Dermis microvascular lymphatic vessel endothelial cell (primary cell): ENCODE results near the gene SEMA3E. TPM values are rescaled to one million over a fixed set of nuclear protein-coding genes. Genes with fewer than 3 reads are reported as not detected.
"Not testable (repeated sequence)": the region's sequence is repeated elsewhere in the genome, so short reads cannot be mapped to it uniquely, and the experiment has no call there.

Experiments
- DNase-seq, 2 donors: peaks; one replicate each; pipeline versions ENCODE4 v3.0.0 to v3.0.0-alpha.2; 2010; ENCODE audit warnings: low read depth in 2 of 2
- total RNA-seq: library from RNA; depleted of rRNA; stranded (reverse); fragments of >200 nt; gene quantifications from 2 replicates; pipeline ENCODE4 v1.2.1, GENCODE V29; 2014

Gene SEMA3E
- total RNA-seq, 1 donor from 2014 or later, result 0.26 TPM

- no peak for DNase-seq
These were observed 193.3 kb downstream of the SEMA3E start for GRCh38 chr7:83455612-83456011.

DNA sequence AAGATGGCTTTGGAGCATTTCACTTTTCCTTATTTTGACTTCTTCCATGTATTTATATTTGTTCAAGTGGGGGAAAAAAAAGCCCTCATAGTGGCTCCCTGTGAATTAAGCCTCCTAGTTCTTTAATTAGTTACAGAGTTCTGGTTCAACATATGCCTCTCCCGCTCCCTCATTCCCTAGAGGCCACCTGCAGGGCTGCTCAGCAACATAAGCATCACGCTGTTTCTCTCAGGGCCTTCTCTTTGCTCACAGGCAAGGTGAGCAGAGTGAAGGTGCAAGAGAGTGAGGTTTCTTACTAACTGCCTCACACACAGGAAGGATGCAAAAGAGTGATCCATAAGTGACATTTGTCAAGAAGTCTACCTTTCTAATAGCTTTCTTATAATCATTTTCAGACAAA lies 196.7 kb downstream of the SEMA3E start:
- DNase-seq, result no peak

- DNase-seq, result no peak
These were observed 197.4 kb downstream of the SEMA3E start for GRCh38 chr7:83451501-83452045.

GRCh38 chr7:83449781-83450180 lies 199.2 kb downstream of the SEMA3E start:
- no peak for DNase-seq

GRCh38 chr7:83447681-83448080 lies 201.3 kb downstream of the SEMA3E start:
- DNase-seq, result no peak

GRCh38 chr7:83446102-83446669 lies 202.8 kb downstream of the SEMA3E start:
- DNase-seq, result no peak

DNA sequence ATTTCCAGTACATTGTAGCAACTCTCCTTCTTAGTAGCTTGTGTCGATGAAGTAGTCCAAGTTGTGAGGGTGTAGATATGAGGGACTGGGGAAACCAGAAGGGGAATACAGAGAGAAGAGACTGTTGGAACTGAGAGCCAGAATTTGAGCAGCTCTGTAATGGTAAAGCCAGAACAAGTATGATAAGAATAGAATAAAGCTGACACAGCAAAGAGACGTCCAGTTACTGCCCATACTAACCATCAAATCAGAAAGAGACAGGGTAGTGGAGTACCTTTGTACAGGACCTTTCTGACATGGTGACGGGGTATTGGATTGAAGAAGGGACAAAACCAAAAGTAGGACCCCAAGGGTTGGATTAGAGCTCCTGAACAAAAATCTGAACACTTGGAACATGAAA lies 206.0 kb downstream of the SEMA3E start:
- no peak for DNase-seq

- no peak for DNase-seq
These were observed 209.9 kb downstream of the SEMA3E start for GRCh38 chr7:83439026-83439425.

DNA sequence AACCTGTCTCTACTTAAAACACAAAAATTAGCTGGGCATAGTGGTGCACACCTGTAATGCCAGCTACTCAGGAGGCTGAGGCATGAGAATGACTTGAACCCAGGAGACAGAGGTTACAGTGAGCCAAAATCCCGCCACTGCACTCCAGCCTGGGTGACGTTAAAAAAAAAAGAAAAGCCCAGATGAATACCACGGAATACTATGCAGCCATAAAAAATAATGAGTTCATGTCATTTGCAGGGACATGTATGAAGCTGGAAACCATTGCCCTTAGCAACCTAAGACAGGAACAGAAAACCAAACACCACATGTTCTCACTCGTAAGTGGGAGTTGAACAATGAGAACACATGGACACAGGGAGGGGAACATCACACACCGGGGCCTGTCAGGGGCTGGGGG lies 218.7 kb downstream of the SEMA3E start:
- not testable (repeated sequence) for DNase-seq

- no peak for DNase-seq
These were observed 219.4 kb downstream of the SEMA3E start for GRCh38 chr7:83429493-83429892.

GRCh38 chr7:83427884-83428283 lies 221.1 kb downstream of the SEMA3E start:
- DNase-seq, result no peak

- DNase-seq, result no peak
These were observed 222.6 kb downstream of the SEMA3E start for GRCh38 chr7:83426325-83426724.

- DNase-seq, result no peak
These were observed 229.9 kb downstream of the SEMA3E start for GRCh38 chr7:83419013-83419412.

- DNase-seq, result no peak
These were observed 233.1 kb downstream of the SEMA3E start for GRCh38 chr7:83415840-83416239.

DNA sequence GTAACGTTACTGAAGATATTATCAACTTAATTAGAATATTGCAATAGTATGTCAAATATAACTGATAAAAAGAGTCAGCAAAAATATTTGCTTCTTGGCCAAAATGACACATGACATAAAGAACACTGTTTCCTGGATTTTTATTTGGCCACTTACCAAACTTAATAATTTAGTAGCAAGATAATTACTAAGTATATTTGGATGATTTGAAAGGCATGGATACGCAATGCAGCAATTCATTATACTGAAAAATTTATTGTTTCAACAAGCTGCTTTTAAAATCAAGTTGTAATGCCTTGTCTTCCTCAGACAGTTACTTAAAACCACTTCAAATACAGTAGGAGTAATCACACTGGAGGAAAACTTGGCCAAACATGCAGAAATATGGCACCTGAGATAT lies 234.0 kb downstream of the SEMA3E start:
- no peak for DNase-seq

DNA sequence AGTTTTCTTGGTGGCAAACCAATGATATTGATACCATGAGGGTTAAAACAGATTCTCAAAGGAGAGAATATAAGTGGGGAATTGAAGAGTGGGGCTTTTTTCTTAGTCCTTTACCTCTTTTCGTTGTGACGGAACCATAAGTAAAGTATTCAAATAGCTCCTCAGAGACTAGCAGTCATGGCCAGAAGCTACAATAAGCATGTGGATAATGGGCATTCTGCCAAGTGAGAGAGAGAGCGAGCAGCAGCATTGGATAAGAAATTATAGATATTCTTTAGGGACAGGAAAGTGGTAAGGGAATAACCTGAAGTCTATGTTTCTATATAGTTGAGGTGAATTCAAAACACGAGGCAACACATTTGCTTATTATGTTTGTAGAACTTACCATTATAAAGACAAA lies 235.1 kb downstream of the SEMA3E start:
- DNase-seq, result peak in 1 of 2 donors; percentile 15

- DNase-seq, result no peak
These were observed 235.5 kb downstream of the SEMA3E start for GRCh38 chr7:83413424-83413823.

DNA sequence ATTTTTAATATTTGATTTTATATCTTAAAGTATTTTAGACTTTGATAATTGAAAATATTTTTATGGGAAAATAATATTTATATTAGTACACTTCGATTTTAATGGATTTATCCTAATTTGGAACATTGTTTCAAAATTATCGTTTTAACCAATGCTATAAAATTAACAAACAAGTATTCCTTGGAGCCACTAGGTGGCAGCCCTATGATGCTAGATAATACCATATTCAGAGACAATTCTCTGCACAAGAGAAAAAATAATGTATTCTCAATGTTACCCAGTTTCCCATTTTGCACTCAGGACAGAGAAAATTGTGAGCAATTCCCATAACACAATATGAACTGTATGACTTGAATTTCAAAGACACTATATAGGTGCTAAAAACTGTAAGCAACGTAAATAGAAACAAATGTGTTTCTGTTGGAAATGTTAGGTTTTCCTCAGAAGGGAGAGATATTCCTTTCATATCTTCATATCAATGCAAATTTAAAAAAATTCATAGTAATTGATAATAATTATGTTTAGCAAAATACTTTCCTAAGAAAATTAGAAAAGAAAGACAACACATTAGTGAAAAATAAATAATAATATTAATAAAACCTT lies 237.8 kb downstream of the SEMA3E start:
- DNase-seq, result peak; percentile 51 to 69

DNA sequence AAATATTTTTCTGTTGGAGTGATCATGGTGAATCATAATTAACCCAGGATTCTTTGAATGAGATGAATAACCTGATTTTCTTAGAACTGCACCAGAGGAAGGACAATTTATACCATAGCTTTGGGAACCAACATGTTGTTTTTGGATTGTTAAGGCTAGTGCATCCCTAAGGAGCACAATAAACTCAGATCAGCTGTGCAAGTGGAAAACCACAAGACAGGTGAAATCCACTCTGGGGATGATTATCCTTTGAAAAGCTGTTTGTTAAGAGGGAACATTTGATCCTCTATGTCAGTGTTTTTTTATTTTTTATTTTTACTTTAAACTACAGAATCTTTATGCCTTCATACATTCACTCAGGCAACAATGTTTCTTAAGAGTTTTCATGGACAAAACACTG lies 254.2 kb downstream of the SEMA3E start:
- DNase-seq, result no peak

GRCh38 chr7:83388436-83388835 lies 260.5 kb downstream of the SEMA3E start:
- DNase-seq, result no peak

DNA sequence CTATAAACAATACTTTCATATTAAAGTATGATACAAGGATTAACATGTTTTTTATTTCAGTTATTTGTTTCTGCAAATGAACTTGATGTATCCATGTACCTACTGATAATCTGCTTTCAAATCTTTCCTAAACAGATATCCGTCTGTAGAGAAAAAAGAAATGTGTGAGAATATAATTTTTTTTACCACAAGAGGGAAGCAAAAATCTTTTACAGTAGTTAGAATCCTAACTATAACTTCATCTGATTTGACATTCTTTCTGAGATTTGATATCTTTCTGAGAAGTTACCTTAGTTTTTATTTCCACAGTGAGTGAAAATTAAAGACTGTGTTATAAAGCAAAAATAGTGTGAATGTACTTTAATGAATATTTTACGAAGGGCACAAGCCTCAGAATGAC lies 282.3 kb downstream of the SEMA3E start:
- DNase-seq, result no peak

DNA sequence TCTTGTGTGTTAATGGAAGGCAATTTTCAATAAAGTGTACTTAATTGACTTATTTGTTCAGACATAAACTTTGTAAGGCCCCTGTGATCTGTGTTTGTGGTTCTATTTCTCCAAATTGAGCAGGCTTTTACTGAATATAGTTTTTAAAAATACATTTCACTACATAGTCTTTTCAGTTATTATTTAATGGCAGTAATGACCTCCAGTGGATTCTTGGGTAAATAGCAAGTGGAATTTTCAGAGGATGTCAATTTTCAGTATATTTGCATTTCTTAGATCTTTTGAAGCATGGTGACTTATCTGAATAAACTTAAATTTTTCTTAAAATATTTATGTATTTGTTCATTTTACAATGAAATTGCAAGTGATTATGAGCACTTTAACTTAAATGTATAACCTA lies 283.2 kb downstream of the SEMA3E start:
- peak; percentile 3 to 9 for DNase-seq

- peak in 1 of 2 donors; percentile 6 for DNase-seq
These were observed 285.9 kb downstream of the SEMA3E start for GRCh38 chr7:83362871-83363550.
